ENCODE results near the gene ZNF790.

Gene ZNF790

GRCh38 chr19:36837906-36838783, at the start of gene ZNF790:
Gene ZNF790 (minus strand): TSS chr19:36838387. CDS start chr19:36825619, 12,768 bp downstream.
- DNase-seq = peak; percentile 46 to 95 (median 85)

- DNase-seq = no peak
These were observed 39.1 kb upstream of the ZNF790 start for GRCh38 chr19:36876993-36877938.

GRCh38 chr19:36851898-36852297, 13.7 kb upstream of the ZNF790 start:
- no peak for DNase-seq

- DNase-seq = peak; percentile 37 to 94 (median 86)
These were observed 12.6 kb upstream of the ZNF790 start, which contains the start of gene ZNF345 for GRCh38 chr19:36850559-36851442. Gene ZNF345 (plus strand): TSS chr19:36850876. CDS start chr19:36876831, 25,955 bp downstream.

- DNase-seq = peak; percentile 27 to 93 (median 84)
These were observed 11.7 kb upstream of the ZNF790 start for GRCh38 chr19:36849701-36850558.

- DNase-seq = no peak
These were observed 9.8 kb upstream of the ZNF790 start for GRCh38 chr19:36847968-36848367.

GRCh38 chr19:36838784-36839324, 667 bp upstream of the ZNF790 start:
- no peak for DNase-seq

GRCh38 chr19:36837176-36837905, 846 bp downstream of the ZNF790 start:
- DNase-seq = peak in 2 of 56 donors; percentile 18 to 28

GRCh38 chr19:36833430-36833829, 4.8 kb downstream of the ZNF790 start:
- no peak for DNase-seq

- no peak for DNase-seq
These were observed 16.4 kb downstream of the ZNF790 start for GRCh38 chr19:36821758-36822157.

GRCh38 chr19:36819130-36819630, 19.0 kb downstream of the ZNF790 start:
- DNase-seq = no peak

- no peak for DNase-seq
These were observed 31.2 kb downstream of the ZNF790 start for GRCh38 chr19:36807029-36807428.

- DNase-seq = no peak
These were observed 32.8 kb downstream of the ZNF790 start for GRCh38 chr19:36805364-36805763.

- no peak for DNase-seq
These were observed 40.4 kb downstream of the ZNF790 start for GRCh38 chr19:36797786-36798108.

- no peak for DNase-seq
These were observed 41.5 kb downstream of the ZNF790 start for GRCh38 chr19:36796714-36796992.

- peak in 22 of 56 donors; percentile 2 to 55 (median 18) for DNase-seq
These were observed 46.6 kb downstream of the ZNF790 start for GRCh38 chr19:36791420-36792141.

GRCh38 chr19:36775768-36776167, 62.4 kb downstream of the ZNF790 start:
- DNase-seq = peak in 14 of 56 donors; percentile 2 to 48 (median 14)

GRCh38 chr19:36773223-36773579, 65.0 kb downstream of the ZNF790 start:
- DNase-seq = peak in 1 of 56 donors; percentile 31
